T-helper 17 cell (primary cell): ENCODE measurements around the gene LCP2. TPM values are rescaled to one million over a fixed set of nuclear protein-coding genes. Genes with fewer than 3 reads are reported as not detected.

Experiments used
- ATAC-seq: fragments of 150-1000 bp; cut with Tn5 transposase; 2 replicates; pipeline ENCODE4 v1.10.0; 2021; ENCODE audit warnings: mild to moderate bottlenecking, moderate library complexity
- DNase-seq, 3 donors: peaks; one replicate each; pipeline versions ENCODE4 v3.0.0 to v3.0.0-alpha.2; 2020 to 2021
- H3K9me3 ChIP-seq: one replicate; pipeline ENCODE4 v1.7.0; 2013; ENCODE audit warnings: low read length, mild to moderate bottlenecking; ENCODE audit not compliant: control insufficient read depth, poor library complexity, severe bottlenecking
- H3K27ac Mint-ChIP-seq: one replicate; pipeline ENCODE4 v1.8.0; 2022; ENCODE audit warnings: mild to moderate bottlenecking, moderate library complexity, mixed read lengths
- H3K27me3 Mint-ChIP-seq: one replicate; pipeline ENCODE4 v1.8.0; 2022; ENCODE audit warnings: mixed read lengths
- H3K36me3 Mint-ChIP-seq: one replicate; pipeline ENCODE4 v1.8.0; 2022; ENCODE audit warnings: low read depth, mixed read lengths
- H3K4me1 Mint-ChIP-seq: one replicate; pipeline ENCODE4 v1.8.0; 2022; ENCODE audit warnings: mild to moderate bottlenecking, mixed read lengths
- H3K4me3 Mint-ChIP-seq: one replicate; pipeline ENCODE4 v1.8.0; 2022; ENCODE audit warnings: mild to moderate bottlenecking, moderate library complexity, mixed read lengths
- total RNA-seq, 4 donors: library from RNA in 2 of 4; stranded (reverse) in 2 of 4; gene quantifications; one replicate each; pipeline ENCODE4 v1.2.3 and lab custom pipeline; 2022 to 2026

Gene LCP2
- total RNA-seq, 2 donors from 2014 or later, result 304 to 333 TPM

DNA sequence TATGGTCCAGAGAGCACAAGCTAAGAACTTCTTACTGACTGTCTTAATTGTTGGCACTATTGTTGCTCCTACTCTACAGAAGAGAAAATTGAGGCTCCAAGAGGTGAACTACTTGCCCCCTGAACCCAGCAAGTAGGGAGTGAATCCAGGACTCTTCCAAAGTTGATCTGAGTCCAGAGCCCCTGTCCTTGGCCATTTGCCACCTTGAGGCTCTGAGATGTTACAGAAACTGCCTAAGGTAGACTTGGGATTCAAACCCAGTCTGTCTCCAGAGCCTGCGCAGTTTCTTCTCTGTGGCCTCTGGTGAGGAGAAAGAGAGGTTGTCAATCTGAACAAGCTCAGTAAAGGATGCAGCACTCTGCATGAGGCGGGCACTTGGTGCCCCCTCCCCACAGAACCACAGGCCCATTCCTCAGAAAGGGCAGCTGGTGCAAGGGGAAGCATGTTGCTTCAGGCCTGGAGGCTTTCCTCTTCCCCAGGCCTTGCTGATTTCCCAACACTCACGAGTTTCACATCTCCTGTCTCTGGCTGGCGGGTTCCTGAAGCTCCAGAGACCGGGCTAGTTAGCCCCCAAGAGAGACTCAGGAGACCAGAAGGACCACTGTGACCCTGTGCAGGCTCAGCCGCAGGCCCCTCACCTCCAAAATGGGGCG, 2.9 kb upstream of the LCP2 start:
- ATAC-seq, result no peak
- peak overlapping the region; percentile 96 for H3K27ac Mint-ChIP-seq
- H3K4me3 Mint-ChIP-seq, result no peak overlapping the region
- no peak for DNase-seq
- H3K4me1 Mint-ChIP-seq, result peaks cover 59% of the 10 kb centered on the region
- peaks cover 14% of the 10 kb centered on the region for H3K36me3 Mint-ChIP-seq
- H3K9me3 ChIP-seq, result no peaks in the 10 kb centered on the region
- H3K27me3 Mint-ChIP-seq, result no peaks in the 10 kb centered on the region

DNA sequence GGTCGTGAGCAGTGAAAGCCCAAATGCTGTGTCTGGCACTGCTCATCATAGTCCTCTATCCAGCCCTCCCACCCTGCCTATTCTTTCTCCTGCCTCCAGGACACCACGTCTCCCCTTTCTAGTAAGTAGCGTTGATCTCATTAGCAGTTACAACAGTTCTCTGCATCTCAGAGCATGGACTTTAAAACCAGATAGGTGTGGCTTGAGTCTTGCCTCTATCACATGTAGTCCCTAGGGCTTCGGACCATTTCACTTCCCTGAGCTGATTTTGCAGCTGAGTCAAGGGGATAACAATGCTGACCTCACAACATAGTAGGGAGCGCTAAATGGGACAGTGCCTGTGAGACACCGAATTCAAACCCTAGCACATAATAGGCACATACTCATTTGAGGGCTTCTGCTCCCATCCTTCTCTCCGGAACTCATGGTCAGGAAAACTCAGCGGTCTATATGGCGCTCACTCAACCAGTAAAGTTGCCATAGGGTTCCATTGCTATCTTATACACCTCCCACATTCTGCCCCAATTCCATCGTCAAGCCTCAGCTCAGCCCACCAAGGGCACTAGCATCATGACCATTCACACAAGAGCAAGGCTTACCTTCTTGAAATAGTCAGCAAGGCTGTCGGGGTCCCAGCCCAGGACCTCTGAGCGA, 515 bp downstream of the LCP2 start:
- Mint-ChIP-seq H3K4me1 (peaks cover 68% of the 10 kb centered on the region), H3K4me3 (peak overlapping the region; percentile 99), H3K36me3 (peaks cover 29% of the 10 kb centered on the region), H3K27me3 (no peaks in the 10 kb centered on the region), H3K27ac (peak overlapping the region; percentile 100)
- ATAC-seq (peak; percentile 30), DNase-seq (no peak)
- no peaks in the 10 kb centered on the region for H3K9me3 ChIP-seq

DNA sequence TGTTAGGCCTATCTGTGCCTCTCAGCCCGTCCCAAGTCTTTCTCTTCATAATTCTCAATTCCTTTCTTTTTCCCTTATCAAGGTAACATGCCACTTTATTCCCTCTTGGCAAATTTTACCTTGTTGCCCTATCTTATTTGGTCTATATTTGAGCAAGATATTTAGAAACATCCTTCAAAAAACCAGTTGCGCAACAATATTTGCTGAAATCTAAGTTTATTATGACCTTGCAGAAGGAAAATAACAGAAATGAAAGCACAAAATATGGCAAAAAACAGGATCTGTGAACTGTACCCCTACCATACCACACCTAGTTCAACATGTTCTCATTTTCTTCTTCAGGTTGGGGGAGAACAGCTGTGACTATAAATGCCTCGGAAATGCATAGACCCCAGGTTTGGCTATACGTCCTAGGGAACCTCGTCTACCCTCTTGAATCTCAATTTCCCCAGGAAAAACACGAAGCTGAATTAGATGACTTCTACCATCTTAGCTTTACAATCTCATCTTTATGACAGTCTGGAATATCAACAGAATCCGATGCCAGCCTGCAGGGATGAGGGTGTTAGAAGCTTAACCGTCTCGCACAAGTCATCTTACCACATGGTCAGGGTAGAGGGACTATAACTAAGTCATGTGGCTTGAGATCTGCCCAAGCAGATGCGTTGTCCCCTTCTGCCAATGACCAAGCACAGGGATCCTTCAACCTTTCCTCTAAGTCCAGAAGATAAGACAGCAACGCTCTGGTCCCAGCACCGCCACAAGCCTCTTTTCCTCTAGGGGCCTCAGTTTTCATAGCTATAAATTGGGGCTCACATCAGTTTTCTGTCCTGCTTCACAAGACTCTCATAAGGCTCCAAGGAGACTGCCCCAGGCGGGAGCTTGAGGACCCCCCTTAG, 1.3 kb downstream of the LCP2 start:
- ATAC-seq, result peak; percentile 2

DNA sequence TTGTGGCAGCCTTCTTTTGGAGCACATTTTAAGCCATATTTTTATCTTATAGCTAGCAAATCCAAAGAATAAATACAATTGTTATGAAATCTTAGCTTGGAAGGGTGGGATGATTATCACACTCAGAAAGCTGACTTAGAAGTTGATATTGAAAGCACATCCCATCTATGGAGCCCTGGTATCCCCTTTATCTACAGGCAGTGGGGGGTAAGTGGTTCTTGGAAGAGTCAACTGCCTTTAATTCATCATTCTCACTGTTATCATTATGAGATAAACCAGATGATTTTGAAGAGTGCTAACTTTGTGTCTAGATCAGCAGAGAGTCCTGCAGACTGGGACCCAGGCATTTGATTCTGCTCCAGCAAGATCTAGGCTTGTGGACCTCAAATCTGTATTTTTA, 3.0 kb downstream of the LCP2 start:
- no peaks in the 10 kb centered on the region for H3K9me3 ChIP-seq
- peaks cover 40% of the 10 kb centered on the region for H3K36me3 Mint-ChIP-seq
- peak overlapping the region; percentile 99 for H3K4me3 Mint-ChIP-seq
- H3K27me3 Mint-ChIP-seq, result no peaks in the 10 kb centered on the region
- ATAC-seq (no peak), DNase-seq (no peak)
- peaks cover 81% of the 10 kb centered on the region for H3K4me1 Mint-ChIP-seq
- H3K27ac Mint-ChIP-seq, result peak overlapping the region; percentile 100

More for the DNA sequence above, 1.3 kb downstream of the LCP2 start:
- H3K27me3 Mint-ChIP-seq, result no peaks in the 10 kb centered on the region
- DNase-seq, result no peak
- peak overlapping the region; percentile 100 for H3K27ac Mint-ChIP-seq
- no peaks in the 10 kb centered on the region for H3K9me3 ChIP-seq
- H3K4me3 Mint-ChIP-seq, result peak overlapping the region; percentile 99
- H3K36me3 Mint-ChIP-seq, result peaks cover 32% of the 10 kb centered on the region
- peaks cover 72% of the 10 kb centered on the region for H3K4me1 Mint-ChIP-seq

DNA sequence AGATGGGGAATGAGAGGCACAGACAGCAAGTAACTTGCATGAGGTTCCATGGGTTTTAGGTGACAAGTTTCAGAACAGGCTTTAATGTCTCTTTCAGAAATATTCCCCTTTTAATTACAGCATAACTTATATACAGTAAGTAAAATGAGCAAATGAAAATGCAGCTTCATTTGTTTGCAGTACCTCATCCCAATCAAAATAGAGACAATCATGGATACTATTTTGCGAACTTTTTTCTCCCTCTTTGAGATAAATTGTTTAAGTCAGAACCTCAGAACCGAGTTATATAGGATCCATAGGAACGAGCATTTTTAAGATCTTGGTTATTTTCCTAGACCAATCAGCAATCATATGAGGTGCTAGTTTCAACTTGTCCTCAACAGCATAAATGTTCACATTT, 3.5 kb downstream of the LCP2 start:
- H3K27ac Mint-ChIP-seq, result peak overlapping the region; percentile 100
- H3K27me3 Mint-ChIP-seq, result no peaks in the 10 kb centered on the region
- peak overlapping the region; percentile 99 for H3K4me3 Mint-ChIP-seq
- no peak for DNase-seq
- peaks cover 41% of the 10 kb centered on the region for H3K36me3 Mint-ChIP-seq
- H3K9me3 ChIP-seq, result no peaks in the 10 kb centered on the region
- ATAC-seq, result no peak
- peaks cover 83% of the 10 kb centered on the region for H3K4me1 Mint-ChIP-seq

DNA sequence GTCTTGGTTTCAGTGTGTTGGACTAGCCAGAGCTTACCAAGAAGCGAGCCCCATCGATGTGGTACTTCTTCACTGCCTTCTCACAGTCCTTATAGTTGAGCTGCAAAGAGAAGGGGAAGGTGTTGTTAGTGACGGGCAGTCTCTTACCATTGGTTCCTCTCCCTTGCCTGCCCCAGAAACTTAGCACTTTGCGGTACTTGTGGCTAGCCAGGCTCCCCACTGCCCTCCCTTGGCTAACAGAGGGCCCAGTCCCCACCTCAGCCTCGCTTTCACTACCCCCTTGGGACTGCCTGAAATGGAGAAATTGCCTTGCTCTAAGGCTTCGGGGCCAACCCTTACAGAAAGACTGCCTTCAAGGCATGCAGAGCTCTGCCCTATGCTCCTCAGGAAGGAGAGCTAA, 4.3 kb downstream of the LCP2 start:
- DNase-seq (peak in 1 of 3 donors; percentile 33), ATAC-seq (peak; percentile 57)
- Mint-ChIP-seq H3K27ac (peak overlapping the region; percentile 100), H3K4me1 (peaks cover 85% of the 10 kb centered on the region), H3K27me3 (no peaks in the 10 kb centered on the region), H3K36me3 (peaks cover 45% of the 10 kb centered on the region), H3K4me3 (peak overlapping the region; percentile 99)
- no peaks in the 10 kb centered on the region for H3K9me3 ChIP-seq

DNA sequence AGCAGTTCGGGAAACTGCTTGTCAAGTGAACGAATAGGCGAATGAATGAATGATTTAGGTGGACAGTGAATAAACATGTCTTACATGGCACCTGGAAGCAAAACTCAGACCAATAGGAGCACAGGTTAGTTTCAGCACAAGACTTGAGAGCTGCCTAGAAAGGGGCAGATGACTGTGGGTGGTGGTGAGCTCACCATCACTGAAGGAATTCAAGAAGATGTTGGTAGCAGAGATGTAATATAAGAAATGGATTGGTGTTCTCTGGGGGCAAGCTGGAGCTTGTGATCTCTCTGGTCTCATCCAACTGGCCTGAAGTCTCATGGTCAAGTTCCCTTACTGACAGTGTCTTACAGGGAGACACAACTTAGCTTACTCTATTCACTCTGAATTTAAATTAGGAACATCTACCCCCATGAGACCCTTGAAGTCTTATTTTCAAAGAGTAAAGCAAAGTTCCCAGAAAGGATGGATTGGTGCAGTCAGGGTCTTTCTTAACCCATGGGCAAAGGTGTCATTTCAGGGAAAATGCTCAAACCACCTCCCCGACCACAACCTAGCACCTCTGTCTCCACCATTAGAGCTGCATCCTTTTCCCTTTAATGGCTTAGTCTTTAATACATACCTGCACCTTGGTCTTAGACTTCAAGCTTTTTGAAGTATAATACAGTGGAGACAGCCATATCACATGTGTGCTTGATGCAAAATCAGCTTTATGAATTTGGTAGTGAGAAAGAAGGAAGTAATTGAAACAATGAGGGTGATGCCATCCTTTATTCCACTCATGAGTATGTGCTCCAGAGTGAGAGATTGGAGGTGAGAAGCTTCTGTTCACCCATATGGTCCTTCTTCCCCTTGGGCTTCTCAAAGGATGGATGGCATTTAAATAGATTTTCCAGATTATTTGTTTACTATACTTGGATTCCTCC, 5.1 kb downstream of the LCP2 start:
- peak overlapping the region; percentile 99 for H3K4me3 Mint-ChIP-seq
- no peaks in the 10 kb centered on the region for H3K9me3 ChIP-seq
- ATAC-seq, result no peak
- H3K4me1 Mint-ChIP-seq, result peaks cover 85% of the 10 kb centered on the region
- peak overlapping the region; percentile 100 for H3K27ac Mint-ChIP-seq
- no peak for DNase-seq
- H3K36me3 Mint-ChIP-seq, result peaks cover 46% of the 10 kb centered on the region
- no peaks in the 10 kb centered on the region for H3K27me3 Mint-ChIP-seq

DNA sequence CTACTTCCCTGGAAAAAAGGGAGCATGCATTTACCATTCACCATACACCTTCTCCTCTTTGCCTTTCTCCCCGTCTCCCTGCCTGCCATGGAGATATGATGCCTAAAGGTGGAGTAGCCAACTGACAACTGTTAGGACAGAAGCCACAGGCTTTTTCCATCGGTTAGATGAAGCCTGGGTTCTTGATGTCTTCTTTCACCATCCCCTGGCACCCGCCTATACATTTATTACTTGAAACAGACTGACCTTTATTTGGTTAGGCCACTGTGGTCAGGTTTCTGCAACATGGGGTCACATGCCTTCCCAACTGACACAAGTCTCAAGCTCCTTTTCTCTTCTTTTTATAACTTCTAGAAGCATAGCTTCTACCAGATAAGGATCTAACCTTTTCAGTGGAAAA, 7.1 kb downstream of the LCP2 start:
- H3K27me3 Mint-ChIP-seq, result no peaks in the 10 kb centered on the region
- DNase-seq (no peak), ATAC-seq (no peak)
- peaks cover 38% of the 10 kb centered on the region for H3K36me3 Mint-ChIP-seq
- H3K27ac Mint-ChIP-seq, result peak overlapping the region; percentile 100
- H3K4me3 Mint-ChIP-seq, result peak overlapping the region; percentile 99
- peaks cover 92% of the 10 kb centered on the region for H3K4me1 Mint-ChIP-seq
- no peaks in the 10 kb centered on the region for H3K9me3 ChIP-seq

DNA sequence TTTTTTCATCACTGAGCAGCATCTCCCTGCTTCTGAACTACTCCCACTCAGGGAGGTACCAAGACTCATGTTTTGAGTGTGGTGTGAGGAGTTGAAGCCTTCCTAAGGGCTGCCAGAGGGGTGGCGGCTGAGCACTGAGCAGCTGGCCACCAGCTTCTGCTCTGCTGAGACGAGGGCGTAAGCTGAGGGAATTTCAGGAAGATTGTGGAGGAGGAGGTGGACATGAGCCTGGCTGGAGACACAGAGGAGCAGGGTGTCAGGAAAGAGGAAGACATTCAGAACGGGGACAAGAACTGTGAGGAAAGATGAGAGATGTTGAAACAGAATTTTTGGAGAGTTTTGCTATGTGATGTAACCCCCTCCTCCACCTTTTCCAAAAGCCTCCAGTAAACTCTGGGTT, 7.8 kb downstream of the LCP2 start:
- H3K9me3 ChIP-seq, result no peaks in the 10 kb centered on the region
- Mint-ChIP-seq H3K27ac (peak overlapping the region; percentile 100), H3K4me3 (peak overlapping the region; percentile 99), H3K36me3 (peaks cover 40% of the 10 kb centered on the region), H3K27me3 (no peaks in the 10 kb centered on the region), H3K4me1 (peaks cover 92% of the 10 kb centered on the region)
- no peak for DNase-seq
- ATAC-seq, result no peak

DNA sequence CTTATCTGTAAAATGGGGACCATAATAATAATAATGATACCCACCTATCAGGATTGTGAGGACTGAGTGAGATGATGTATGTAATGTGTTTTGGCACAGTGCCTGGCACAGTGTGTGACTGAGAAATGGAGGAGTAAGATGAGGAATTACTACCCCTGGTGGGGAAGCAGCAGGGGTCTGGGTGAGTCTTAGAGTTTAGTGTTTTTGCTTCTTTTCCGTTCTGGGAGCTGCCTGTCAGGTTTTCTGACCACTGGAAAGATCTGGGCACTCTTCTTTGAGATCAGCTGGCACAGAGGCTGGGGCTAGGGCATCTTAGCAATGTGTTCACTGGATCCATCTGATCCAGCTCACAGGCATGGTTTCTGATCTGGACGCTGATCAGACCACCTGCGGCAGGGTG, 8.5 kb downstream of the LCP2 start:
- no peaks in the 10 kb centered on the region for H3K9me3 ChIP-seq
- peaks cover 93% of the 10 kb centered on the region for H3K4me1 Mint-ChIP-seq
- no peaks in the 10 kb centered on the region for H3K27me3 Mint-ChIP-seq
- ATAC-seq (no peak), DNase-seq (no peak)
- peak overlapping the region; percentile 100 for H3K27ac Mint-ChIP-seq
- H3K36me3 Mint-ChIP-seq, result peaks cover 41% of the 10 kb centered on the region
- peak overlapping the region; percentile 99 for H3K4me3 Mint-ChIP-seq

DNA sequence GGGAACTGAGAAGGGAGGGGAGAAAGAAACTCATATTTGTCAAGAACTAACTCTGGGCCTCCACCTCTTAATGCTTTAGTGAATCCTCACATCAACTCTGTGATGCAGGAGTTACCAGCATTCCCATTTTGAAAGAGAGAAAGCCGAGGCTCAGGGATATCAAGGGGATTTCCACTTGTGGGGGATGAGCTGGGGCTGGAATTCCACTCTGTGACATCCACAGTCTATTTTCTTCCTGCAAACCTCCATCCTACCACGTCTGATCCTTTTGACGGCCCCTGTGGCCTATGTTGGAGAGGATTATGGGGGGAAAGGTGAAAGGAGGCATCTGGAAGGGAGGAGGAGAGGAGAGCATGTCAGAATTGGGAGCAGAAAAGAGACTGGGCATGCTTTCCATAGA, 9.0 kb downstream of the LCP2 start:
- H3K27me3 Mint-ChIP-seq, result no peaks in the 10 kb centered on the region
- no peaks in the 10 kb centered on the region for H3K9me3 ChIP-seq
- DNase-seq, result no peak
- no peak for ATAC-seq
- peak overlapping the region; percentile 100 for H3K27ac Mint-ChIP-seq
- peak overlapping the region; percentile 99 for H3K4me3 Mint-ChIP-seq
- peaks cover 92% of the 10 kb centered on the region for H3K4me1 Mint-ChIP-seq
- peaks cover 43% of the 10 kb centered on the region for H3K36me3 Mint-ChIP-seq

DNA sequence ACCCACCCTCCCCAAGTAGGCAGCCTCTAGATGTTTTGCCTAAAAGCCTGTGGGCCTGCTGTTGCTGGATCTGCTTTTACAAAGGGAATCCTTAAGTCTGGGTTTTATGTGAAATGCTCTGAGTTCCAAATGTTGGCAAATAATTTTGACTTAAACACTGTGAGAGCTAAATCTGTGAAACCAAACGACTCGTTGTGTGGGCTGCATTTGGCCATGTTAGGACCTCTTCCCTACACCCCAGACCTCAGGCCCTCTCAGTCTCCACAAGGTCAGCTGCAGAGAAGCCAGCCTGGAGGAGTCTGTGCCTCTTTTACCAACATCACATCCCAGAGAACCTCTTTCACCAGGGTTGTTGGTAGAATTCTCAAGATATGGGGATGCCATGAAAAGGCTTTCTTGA, 9.4 kb downstream of the LCP2 start:
- peak overlapping the region; percentile 100 for H3K27ac Mint-ChIP-seq
- H3K4me1 Mint-ChIP-seq, result peaks cover 92% of the 10 kb centered on the region
- DNase-seq (no peak), ATAC-seq (no peak)
- H3K9me3 ChIP-seq, result no peaks in the 10 kb centered on the region
- peaks cover 47% of the 10 kb centered on the region for H3K36me3 Mint-ChIP-seq
- H3K27me3 Mint-ChIP-seq, result no peaks in the 10 kb centered on the region
- peak overlapping the region; percentile 99 for H3K4me3 Mint-ChIP-seq
